Measurements from ENCODE around the gene GRIN1. TPM values are rescaled to one million over a fixed set of nuclear protein-coding genes. Genes with fewer than 3 reads are reported as not detected.

GRIN1 gene
- total RNA-seq, 1 donor from 2014 or later, result 0.18 TPM

- Histone ChIP-seq H3K27me3 (ENCODE audit: insufficient read depth, low read length) (no peaks in the 10 kb centered on the region), H3K9ac (ENCODE audit: low read length) (no peak overlapping the region), H3K4me1 (ENCODE audit: insufficient read depth, low read length) (peaks cover 20% of the 10 kb centered on the region), H3K36me3 (ENCODE audit: insufficient read depth, low read length) (no peaks in the 10 kb centered on the region), H3K4me2 (ENCODE audit: low read length) (no peak overlapping the region), H3K27ac (ENCODE audit: low read depth, low read length) (no peak overlapping the region), H3K9me3 (ENCODE audit: insufficient read depth, low read depth, low read length) (no peaks in the 10 kb centered on the region), H4K20me1 (ENCODE audit: insufficient read depth, low read length) (peaks cover 88% of the 10 kb centered on the region), H3K79me2 (ENCODE audit: insufficient read depth, low read length) (peaks cover 76% of the 10 kb centered on the region), H2AFZ (ENCODE audit: low read depth, low read length) (no peak overlapping the region), H3K4me3 (ENCODE audit: insufficient read depth, low read depth, low read length) (no peak overlapping the region)
- peaks cover 10% of the 10 kb centered on the region for H3K4me1 Mint-ChIP-seq (ENCODE audit: low read depth, unreplicated experiment)
- no peaks in the 10 kb centered on the region for H3K9me3 Mint-ChIP-seq (ENCODE audit: unreplicated experiment)
- no peaks in the 10 kb centered on the region for H3K27me3 Mint-ChIP-seq (ENCODE audit: low read depth, unreplicated experiment)
- H3K36me3 Mint-ChIP-seq (ENCODE audit: low read depth, unreplicated experiment), result no peaks in the 10 kb centered on the region
- DNase-seq (ENCODE audit: low read depth), result no peak
- TF ChIP-seq CTCF (IDR thresholded peaks at IDR 0.05; ENCODE audit: insufficient read depth, low read depth, low read length) (no peak), EZH2 (IDR thresholded peaks at IDR 0.05; ENCODE audit: insufficient read depth, low read length) (no peak)
- H3K4me3 Mint-ChIP-seq (ENCODE audit: unreplicated experiment), result peak overlapping the region; percentile 64
- no peak for FAIRE-seq
- H3K27ac Mint-ChIP-seq (ENCODE audit: unreplicated experiment), result no peak overlapping the region
Measured at GRCh38 chr9:137194909-137195308, 56.0 kb downstream of the GRIN1 start.

DNA sequence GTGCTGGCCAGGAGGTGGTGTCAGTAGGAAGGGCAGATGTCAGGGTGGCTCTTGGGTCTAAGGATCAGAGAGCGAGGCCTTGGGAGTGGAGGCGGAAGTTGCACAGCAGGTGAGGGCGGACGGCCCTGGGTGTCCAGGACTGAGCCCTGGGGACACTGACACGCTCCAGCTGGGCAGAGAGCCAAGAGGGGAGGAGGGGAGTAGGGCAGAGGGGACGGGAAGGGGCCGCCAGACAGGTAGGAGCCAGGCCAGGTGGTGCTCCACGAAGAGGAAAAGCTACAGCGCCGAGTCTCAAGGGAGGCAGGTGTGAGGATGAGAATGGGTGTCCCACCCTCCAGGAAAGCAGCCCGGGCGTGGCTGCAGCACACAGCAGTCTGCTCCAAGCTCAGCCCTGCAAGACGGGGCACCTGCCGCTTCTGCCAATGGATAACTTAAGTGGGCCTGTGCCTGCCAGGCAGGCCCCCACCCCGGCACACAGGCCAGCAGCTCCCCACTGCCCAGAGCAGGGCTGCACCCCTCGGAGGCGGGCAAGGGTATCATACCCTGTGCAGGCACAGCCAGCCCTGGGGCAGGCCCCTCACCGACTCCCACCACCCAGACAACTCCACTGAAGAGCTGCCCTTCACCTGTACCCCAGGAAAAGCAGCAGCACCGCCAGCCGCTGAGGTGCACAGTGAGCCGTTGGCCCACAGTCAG is 56.7 kb downstream of the GRIN1 start:
- Histone ChIP-seq H3K4me1 (ENCODE audit: insufficient read depth, low read length) (peaks cover 18% of the 10 kb centered on the region), H3K4me3 (ENCODE audit: insufficient read depth, low read depth, low read length) (no peak overlapping the region), H3K79me2 (ENCODE audit: insufficient read depth, low read length) (peaks cover 68% of the 10 kb centered on the region), H3K9me3 (ENCODE audit: insufficient read depth, low read depth, low read length) (no peaks in the 10 kb centered on the region), H3K9ac (ENCODE audit: low read length) (no peak overlapping the region), H3K27ac (ENCODE audit: low read depth, low read length) (no peak overlapping the region), H2AFZ (ENCODE audit: low read depth, low read length) (no peak overlapping the region), H3K27me3 (ENCODE audit: insufficient read depth, low read length) (no peaks in the 10 kb centered on the region), H3K36me3 (ENCODE audit: insufficient read depth, low read length) (no peaks in the 10 kb centered on the region), H3K4me2 (ENCODE audit: low read length) (no peak overlapping the region), H4K20me1 (ENCODE audit: insufficient read depth, low read length) (peaks cover 81% of the 10 kb centered on the region)
- Mint-ChIP-seq H3K27ac (ENCODE audit: unreplicated experiment) (no peak overlapping the region), H3K9me3 (ENCODE audit: unreplicated experiment) (no peaks in the 10 kb centered on the region), H3K27me3 (ENCODE audit: low read depth, unreplicated experiment) (no peaks in the 10 kb centered on the region), H3K4me1 (ENCODE audit: low read depth, unreplicated experiment) (peaks cover 8% of the 10 kb centered on the region), H3K36me3 (ENCODE audit: low read depth, unreplicated experiment) (no peaks in the 10 kb centered on the region), H3K4me3 (ENCODE audit: unreplicated experiment) (peak overlapping the region; percentile 64)
- no peak for DNase-seq (ENCODE audit: low read depth)
- TF ChIP-seq CTCF (IDR thresholded peaks at IDR 0.05; ENCODE audit: insufficient read depth, low read depth, low read length) (no peak), EZH2 (IDR thresholded peaks at IDR 0.05; ENCODE audit: insufficient read depth, low read length) (no peak)
- FAIRE-seq, result no peak

Measured in astrocyte (in vitro differentiated cells and primary cell).